CD14-positive monocyte (primary cell): ENCODE results near the gene TRIM16. TPM values are rescaled to one million over a fixed set of nuclear protein-coding genes. Genes with fewer than 3 reads are reported as not detected.
A peak's percentile ranks its signal among the peaks of the same experiment; 100 is the strongest.
"Not testable (repeated sequence)": the region's sequence is repeated elsewhere in the genome, so short reads cannot be mapped to it uniquely, and the experiment has no call there.

Source experiments
- DNase-seq, 3 donors: peaks; one replicate each; pipeline ENCODE4 v3.0.0-alpha.2; 2011 to 2022
- H2AFZ ChIP-seq: 2 replicates; pipeline ENCODE4 v1.6.0; 2012; ENCODE audit warnings: mild to moderate bottlenecking, low read depth, low read length, inconsistent platforms; ENCODE audit not compliant: insufficient read depth, poor library complexity, severe bottlenecking
- H3K27ac ChIP-seq, 2 donors: 1 replicate in 1 of 2; 2 replicates in 1 of 2; pipeline ENCODE4 v1.5.1; 2012 to 2013; ENCODE audit warnings: low read length in 2 of 2, control low read depth in 1 of 2, inconsistent platforms in 1 of 2, low read depth in 1 of 2, mild to moderate bottlenecking in 1 of 2
- H3K27me3 ChIP-seq, 2 donors: one replicate each; pipeline versions ENCODE4 v1.6.0 to v1.6.1; 2011 to 2013; ENCODE audit warnings: low read length in 2 of 2; ENCODE audit not compliant: control insufficient read depth in 2 of 2, insufficient read depth in 2 of 2
- H3K36me3 ChIP-seq, 2 donors: replicated peaks in 1 of 2; 1 replicate in 1 of 2; 2 replicates in 1 of 2; pipeline versions ENCODE4 v1.5.1 to v1.6.1; 2012 to 2013; ENCODE audit warnings: low read length in 2 of 2, control low read depth in 1 of 2, inconsistent platforms in 1 of 2, mild to moderate bottlenecking in 1 of 2; ENCODE audit not compliant: insufficient read depth in 2 of 2, control insufficient read depth in 1 of 2
- H3K4me1 ChIP-seq, 2 donors: 1 replicate in 1 of 2; 2 replicates in 1 of 2; pipeline versions ENCODE4 v1.5.1 to v1.6.1; 2012 to 2013; ENCODE audit warnings: low read length in 2 of 2, control low read depth in 1 of 2, inconsistent platforms in 1 of 2, mild to moderate bottlenecking in 1 of 2, moderate library complexity in 1 of 2; ENCODE audit not compliant: insufficient read depth in 2 of 2, control insufficient read depth in 1 of 2
- H3K4me2 ChIP-seq: replicated peaks from 2 replicates; pipeline ENCODE3; 2012; ENCODE audit warnings: low read length, moderate library complexity, mild to moderate bottlenecking; ENCODE audit not compliant: poor library complexity, severe bottlenecking; ENCODE audit errors: extremely low read depth
- H3K4me3 ChIP-seq, 3 experiments: fragments of 200-600 bp in 1 of 3; sonication (generic) in 1 of 3; replicated peaks in 1 of 3; 1 replicate in 2 of 3; 2 replicates in 1 of 3; pipeline ENCODE4 v1.5.1; 2011 to 2013; ENCODE audit warnings: low read length in 3 of 3, mild to moderate bottlenecking in 3 of 3, control low read depth in 2 of 3, low read depth in 2 of 3, inconsistent platforms in 1 of 3, moderate library complexity in 1 of 3
- H3K79me2 ChIP-seq: 2 replicates; pipeline ENCODE4 v1.6.0; 2012; ENCODE audit warnings: mild to moderate bottlenecking, control low read depth, inconsistent platforms, low read length, moderate library complexity; ENCODE audit not compliant: insufficient read depth
- H3K9ac ChIP-seq: 2 replicates; pipeline ENCODE4 v1.6.0; 2017; ENCODE audit warnings: low read length, mild to moderate bottlenecking; ENCODE audit not compliant: insufficient read depth, poor library complexity, severe bottlenecking
- H3K9me3 ChIP-seq, 2 donors: replicated peaks in 1 of 2; 1 replicate in 1 of 2; 2 replicates in 1 of 2; pipeline versions ENCODE4 v1.5.1 to v1.6.1; 2012 to 2013; ENCODE audit warnings: low read length in 2 of 2, control low read depth in 1 of 2; ENCODE audit not compliant: control insufficient read depth in 1 of 2, insufficient read depth in 1 of 2
- H4K20me1 ChIP-seq: 2 replicates; pipeline ENCODE4 v1.6.0; 2012; ENCODE audit warnings: mild to moderate bottlenecking, low read length, control low read depth, moderate library complexity; ENCODE audit not compliant: insufficient read depth
- H3K27ac Mint-ChIP-seq, 7 donors: one replicate each; pipeline ENCODE4 v1.8.0; 2020; ENCODE audit warnings: mild to moderate bottlenecking in 7 of 7, mixed read lengths in 7 of 7, moderate library complexity in 6 of 7, inconsistent platforms in 2 of 7
- H3K27me3 Mint-ChIP-seq, 3 donors: one replicate each; pipeline ENCODE4 v1.8.0; 2021 to 2022; ENCODE audit warnings: low read depth in 3 of 3, mild to moderate bottlenecking in 3 of 3, mixed read lengths in 3 of 3, moderate library complexity in 3 of 3, inconsistent platforms in 1 of 3
- H3K36me3 Mint-ChIP-seq, 2 donors: one replicate each; pipeline ENCODE4 v1.8.0; 2020; ENCODE audit warnings: mixed read lengths in 2 of 2, inconsistent platforms in 1 of 2, mild to moderate bottlenecking in 1 of 2
- H3K4me1 Mint-ChIP-seq: one replicate; pipeline ENCODE4 v1.8.0; 2020; ENCODE audit warnings: mild to moderate bottlenecking, mixed read lengths
- H3K4me3 Mint-ChIP-seq, 2 donors: one replicate each; pipeline ENCODE4 v1.8.0; 2020; ENCODE audit warnings: mild to moderate bottlenecking in 2 of 2, mixed read lengths in 2 of 2, moderate library complexity in 1 of 2
- H3K9me3 Mint-ChIP-seq, 7 donors: one replicate each; pipeline ENCODE4 v1.8.0; 2020 to 2022; ENCODE audit warnings: mixed read lengths in 7 of 7, mild to moderate bottlenecking in 6 of 7, moderate library complexity in 6 of 7, inconsistent platforms in 2 of 7
- WGBS: methylation state at CpG from one replicate; pipeline ENCODE4 v1.1.5; 2013; ENCODE audit warnings: missing lambda C conversion rate; ENCODE audit not compliant: insufficient coverage; 5-methylcytosine and 5-hydroxymethylcytosine counted together
- intact Hi-C, 2 donors: fragments of 100-400 bp; cut with micrococcal nuclease; formaldehyde crosslinking; loops; one replicate each; pipeline versions ENCODE4 v1.15.0 to v1.15.1; 2023
- polyA plus RNA-seq, 3 donors: library from polyadenylated mRNA; depleted of rRNA in 1 of 3; unstranded in 2 of 3; stranded (reverse) in 1 of 3; fragments of 300-500 nt in 2 of 3; fragments of >200 nt in 1 of 3; fragmentation: Illumina TruSeq in 2 of 3; gene quantifications; 1 replicate in 2 of 3; 2 replicates in 1 of 3; pipeline ENCODE4 v1.2.3, GENCODE V29; 2012 to 2021

Gene TRIM16
- polyA plus RNA-seq, 3 donors, result 2.9 to 6.3 (median 4.6) TPM

DNA sequence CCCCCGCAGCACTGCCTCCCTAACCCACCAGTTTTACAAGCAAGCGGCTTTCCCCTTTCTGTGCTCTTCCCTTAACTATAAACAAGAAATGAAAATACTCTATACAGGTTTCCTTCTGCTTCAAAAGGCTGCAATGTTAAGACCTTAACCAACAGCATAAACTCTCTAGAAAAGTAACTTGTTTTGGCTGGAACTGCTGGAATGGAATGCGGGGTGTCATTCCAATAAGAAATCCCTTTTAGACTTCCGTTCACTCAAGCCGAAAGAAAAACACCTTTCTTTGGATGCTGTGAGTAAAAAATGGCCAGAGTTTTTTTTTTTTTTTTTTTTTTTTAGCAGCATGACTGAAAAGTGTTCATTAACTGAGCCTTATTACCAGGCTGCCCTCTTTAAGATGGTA is 92.1 kb downstream of the TRIM16 start:
- H3K4me3 ChIP-seq, H4K20me1 ChIP-seq, H3K27ac ChIP-seq, H3K4me2 ChIP-seq, H3K36me3 ChIP-seq, H3K9me3 Mint-ChIP-seq, H3K4me1 ChIP-seq, H3K9ac ChIP-seq, H3K9me3 ChIP-seq, H2AFZ ChIP-seq, H3K27ac Mint-ChIP-seq, H3K79me2 ChIP-seq, DNase-seq, H3K27me3 ChIP-seq, intact Hi-C loops, H3K36me3 Mint-ChIP-seq: not testable (repeated sequence)
- H3K4me3 Mint-ChIP-seq, result peak overlapping the region in 1 of 2 donors; percentile 53
- peaks cover 26 to 36% (median 33%) of the 10 kb centered on the region in 3 donors for H3K27me3 Mint-ChIP-seq
- no CpG with 5 or more reads among the region's 5 CpGs for WGBS
- peaks cover 37% of the 10 kb centered on the region for H3K4me1 Mint-ChIP-seq

DNA sequence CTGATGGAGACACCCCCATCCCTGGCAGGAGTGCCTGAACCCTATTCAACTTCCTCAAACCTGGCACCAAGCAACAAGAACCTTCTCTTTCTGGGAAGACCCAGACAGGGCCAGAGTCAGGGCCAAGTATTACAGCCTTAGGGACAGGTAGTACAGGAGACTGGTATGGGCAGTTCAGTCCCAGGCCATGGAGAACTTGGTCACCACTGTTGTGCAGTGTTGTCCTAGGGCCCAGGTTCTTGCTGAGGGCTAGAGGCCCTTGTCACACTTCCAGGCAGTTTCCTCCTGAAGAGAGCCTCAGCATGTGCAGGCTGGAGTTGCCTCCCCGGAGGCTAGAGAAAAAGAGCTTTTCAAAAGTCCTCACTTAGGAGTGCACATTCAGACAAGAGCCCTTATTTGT is 93.3 kb downstream of the TRIM16 start:
- H2AFZ ChIP-seq, DNase-seq, H4K20me1 ChIP-seq, H3K27ac Mint-ChIP-seq, H3K36me3 ChIP-seq, H3K9me3 Mint-ChIP-seq, H3K4me3 ChIP-seq, H3K4me3 Mint-ChIP-seq, H3K4me1 ChIP-seq, H3K4me2 ChIP-seq, H3K9ac ChIP-seq, H3K27ac ChIP-seq, H3K9me3 ChIP-seq, H3K79me2 ChIP-seq, H3K36me3 Mint-ChIP-seq, intact Hi-C loops: not testable (repeated sequence)
- Mint-ChIP-seq H3K4me1 (peaks cover 39% of the 10 kb centered on the region), H3K27me3 (peaks cover 33 to 45% (median 40%) of the 10 kb centered on the region in 3 donors)
- H3K27me3 ChIP-seq, result peaks cover 6 to 12% of the 10 kb centered on the region in 2 donors
- WGBS, result no CpG with 5 or more reads among the region's 1 CpG

GRCh38 chr17:15589544-15590536 is 94.3 kb downstream of the TRIM16 start:
- H3K4me3 ChIP-seq, H4K20me1 ChIP-seq, H3K4me1 ChIP-seq, H3K4me2 ChIP-seq, intact Hi-C loops, DNase-seq, H3K36me3 ChIP-seq, H3K9me3 Mint-ChIP-seq, H3K9ac ChIP-seq, H3K27ac ChIP-seq, H3K36me3 Mint-ChIP-seq, H3K27ac Mint-ChIP-seq, H3K79me2 ChIP-seq, H3K9me3 ChIP-seq: not testable (repeated sequence)
- 0% methylated on average over 5 of the region's 17 CpGs for WGBS
- Histone ChIP-seq H3K27me3 (peaks cover 8 to 12% of the 10 kb centered on the region in 2 donors), H2AFZ (peak overlapping the region; percentile 29)
- Mint-ChIP-seq H3K27me3 (peaks cover 33 to 47% (median 37%) of the 10 kb centered on the region in 3 donors), H3K4me3 (peak overlapping the region in 1 of 2 donors; percentile 59), H3K4me1 (peaks cover 39% of the 10 kb centered on the region)

DNA sequence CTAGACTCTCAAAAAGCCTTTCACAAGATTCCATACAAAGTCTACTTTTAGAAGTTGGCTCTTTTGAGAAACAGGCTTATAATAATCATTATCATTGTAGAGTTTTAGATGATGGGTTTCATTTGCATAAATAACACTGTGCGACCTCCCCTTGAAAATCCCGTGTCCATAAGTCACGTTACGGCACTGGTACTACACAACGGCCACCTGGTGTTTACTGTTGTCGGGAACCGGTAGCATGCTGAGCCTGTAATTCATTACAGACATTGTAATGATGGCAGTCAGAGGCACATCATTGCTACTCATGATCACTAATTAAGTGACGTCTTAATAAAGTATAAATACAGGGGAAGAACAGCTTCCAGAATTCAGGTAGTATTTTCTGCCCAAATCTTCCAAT is 96.1 kb downstream of the TRIM16 start:
- H3K4me1 ChIP-seq, intact Hi-C loops, H3K27ac ChIP-seq, H3K9me3 Mint-ChIP-seq, H3K9me3 ChIP-seq, H4K20me1 ChIP-seq, H3K4me3 ChIP-seq, DNase-seq, H2AFZ ChIP-seq, H3K36me3 ChIP-seq, H3K27ac Mint-ChIP-seq, H3K79me2 ChIP-seq, H3K36me3 Mint-ChIP-seq, H3K9ac ChIP-seq, H3K4me2 ChIP-seq: not testable (repeated sequence)
- peaks cover 8 to 12% of the 10 kb centered on the region in 2 donors for H3K27me3 ChIP-seq
- H3K4me1 Mint-ChIP-seq, result peaks cover 30% of the 10 kb centered on the region
- peaks cover 28 to 50% (median 42%) of the 10 kb centered on the region in 3 donors for H3K27me3 Mint-ChIP-seq
- WGBS, result 90% methylated on average over 4 of the region's 8 CpGs
- H3K4me3 Mint-ChIP-seq, result peak overlapping the region in 1 of 2 donors; percentile 26
